ENCODE measurements around the gene TLE1.
"Not testable (repeated sequence)": the region's sequence is repeated elsewhere in the genome, so short reads cannot be mapped to it uniquely, and the experiment has no call there.

The TLE1 gene

GRCh38 chr9:81613002-81613812, 76.1 kb downstream of the TLE1 start:
- TF ChIP-seq, protein P1, sequence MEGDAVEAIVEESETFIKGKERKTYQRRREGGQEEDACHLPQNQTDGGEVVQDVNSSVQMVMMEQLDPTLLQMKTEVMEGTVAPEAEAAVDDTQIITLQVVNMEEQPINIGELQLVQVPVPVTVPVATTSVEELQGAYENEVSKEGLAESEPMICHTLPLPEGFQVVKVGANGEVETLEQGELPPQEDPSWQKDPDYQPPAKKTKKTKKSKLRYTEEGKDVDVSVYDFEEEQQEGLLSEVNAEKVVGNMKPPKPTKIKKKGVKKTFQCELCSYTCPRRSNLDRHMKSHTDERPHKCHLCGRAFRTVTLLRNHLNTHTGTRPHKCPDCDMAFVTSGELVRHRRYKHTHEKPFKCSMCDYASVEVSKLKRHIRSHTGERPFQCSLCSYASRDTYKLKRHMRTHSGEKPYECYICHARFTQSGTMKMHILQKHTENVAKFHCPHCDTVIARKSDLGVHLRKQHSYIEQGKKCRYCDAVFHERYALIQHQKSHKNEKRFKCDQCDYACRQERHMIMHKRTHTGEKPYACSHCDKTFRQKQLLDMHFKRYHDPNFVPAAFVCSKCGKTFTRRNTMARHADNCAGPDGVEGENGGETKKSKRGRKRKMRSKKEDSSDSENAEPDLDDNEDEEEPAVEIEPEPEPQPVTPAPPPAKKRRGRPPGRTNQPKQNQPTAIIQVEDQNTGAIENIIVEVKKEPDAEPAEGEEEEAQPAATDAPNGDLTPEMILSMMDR (IDR thresholded peaks at IDR 0.05; ENCODE audit: low read length, missing control alignments), result no peak
- no peak overlapping the region for H3K4me3 ChIP-seq (replicated peaks; ENCODE audit: low read depth, low read length)
- DNase-seq (ENCODE audit: low read depth), result peak; percentile 94

DNA sequence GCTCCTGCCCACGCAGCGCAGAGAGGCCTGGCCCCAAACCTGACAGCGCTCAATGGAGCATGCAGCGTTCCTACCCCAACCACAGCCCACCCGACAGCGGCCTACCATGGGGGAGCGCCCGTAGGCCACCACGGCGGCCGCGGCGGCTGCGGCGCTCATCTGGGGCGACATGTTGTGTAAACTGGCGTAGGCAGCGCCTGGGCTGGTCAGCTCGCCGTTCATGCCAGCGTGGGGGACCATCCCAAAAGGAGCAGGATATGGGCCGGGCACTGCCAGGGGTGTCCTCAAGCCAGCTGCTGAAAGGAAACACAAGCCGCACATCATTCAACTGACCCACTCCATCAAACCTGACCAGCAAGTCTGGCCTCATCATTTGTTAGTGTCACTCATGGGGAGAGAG, 77.7 kb downstream of the TLE1 start:
- DNase-seq (ENCODE audit: low read depth), result no peak
- TF ChIP-seq, protein P1 (IDR thresholded peaks at IDR 0.05; ENCODE audit: low read length, missing control alignments), result no peak
- no peak overlapping the region for H3K4me3 ChIP-seq (replicated peaks; ENCODE audit: low read depth, low read length)

DNA sequence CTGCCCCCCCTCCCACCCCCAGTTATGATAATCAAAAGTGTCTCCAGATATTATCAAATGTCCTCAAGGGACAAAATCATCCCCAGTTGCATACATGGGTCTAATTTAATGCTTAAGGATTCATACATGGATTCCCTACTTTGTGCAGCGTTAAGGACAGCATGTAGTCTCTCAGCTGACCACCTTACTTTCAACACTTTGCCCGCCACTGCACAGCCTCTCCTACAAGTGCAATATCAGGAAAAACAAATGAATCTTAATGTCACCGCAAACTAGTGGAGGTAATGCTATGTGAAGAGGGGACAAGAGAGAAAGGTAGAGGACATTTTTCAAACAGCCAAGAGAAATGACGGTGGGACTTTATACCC, 78.6 kb downstream of the TLE1 start:
- TF ChIP-seq, protein P1 (IDR thresholded peaks at IDR 0.05; ENCODE audit: low read length, missing control alignments), result no peak
- no peak overlapping the region for H3K4me3 ChIP-seq (replicated peaks; ENCODE audit: low read depth, low read length)

DNA sequence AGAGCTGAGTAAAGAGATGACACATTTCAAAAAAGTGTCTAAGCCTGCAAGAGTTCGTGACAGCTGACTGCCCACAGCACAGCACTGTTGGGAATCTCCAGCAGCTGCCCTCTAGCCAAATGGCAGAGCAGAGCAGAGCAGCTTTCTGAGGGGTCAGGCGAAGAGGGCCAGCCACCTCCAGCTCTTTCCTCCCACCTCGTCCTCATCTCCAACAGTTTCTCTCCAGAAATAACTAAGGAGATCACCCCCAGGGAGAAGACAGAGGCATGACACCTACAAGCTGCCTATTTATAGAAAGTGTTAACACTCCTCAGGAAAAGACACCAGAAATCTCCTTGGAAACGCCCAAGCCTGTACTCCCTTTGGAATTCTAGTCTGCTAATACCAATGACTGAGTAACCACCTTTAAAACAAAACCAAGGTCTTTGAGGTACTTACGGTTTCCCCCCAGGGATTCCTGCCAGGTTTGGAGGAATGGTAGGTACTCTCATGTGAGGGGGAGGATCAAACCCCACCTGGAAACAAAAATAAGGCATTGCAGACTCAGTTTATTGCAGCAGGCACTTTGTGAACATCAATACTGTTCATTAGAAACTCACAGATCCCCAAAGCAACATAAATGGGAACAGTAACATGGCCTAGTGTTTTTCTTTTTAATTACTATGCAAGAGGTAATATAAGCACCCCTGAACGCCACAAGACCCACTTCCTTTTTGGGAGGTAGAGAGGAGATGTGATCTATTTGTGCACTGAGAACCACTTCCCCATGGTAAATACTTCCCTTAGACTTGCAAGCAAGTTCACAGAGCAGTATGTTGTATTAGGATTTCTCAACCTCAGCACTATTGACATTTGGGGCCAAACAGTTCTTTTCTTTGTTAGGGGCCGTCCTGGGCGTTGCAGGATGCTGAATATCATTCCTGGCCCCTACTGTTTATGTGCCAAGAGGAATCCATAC, 79.3 kb downstream of the TLE1 start:
- TF ChIP-seq, protein P1 (IDR thresholded peaks at IDR 0.05; ENCODE audit: low read length, missing control alignments), result no peak
- no peak overlapping the region for H3K4me3 ChIP-seq (replicated peaks; ENCODE audit: low read depth, low read length)
- DNase-seq (ENCODE audit: low read depth), result peak; percentile 28

More for the DNA sequence above, 78.6 kb downstream of the TLE1 start:
- DNase-seq (ENCODE audit: low read depth), result no peak

GRCh38 chr9:81608289-81608657, 81.1 kb downstream of the TLE1 start:
- DNase-seq (ENCODE audit: low read depth), result no peak
- no peak overlapping the region for H3K4me3 ChIP-seq (replicated peaks; ENCODE audit: low read depth, low read length)
- TF ChIP-seq, protein P1 (IDR thresholded peaks at IDR 0.05; ENCODE audit: low read length, missing control alignments), result no peak

DNA sequence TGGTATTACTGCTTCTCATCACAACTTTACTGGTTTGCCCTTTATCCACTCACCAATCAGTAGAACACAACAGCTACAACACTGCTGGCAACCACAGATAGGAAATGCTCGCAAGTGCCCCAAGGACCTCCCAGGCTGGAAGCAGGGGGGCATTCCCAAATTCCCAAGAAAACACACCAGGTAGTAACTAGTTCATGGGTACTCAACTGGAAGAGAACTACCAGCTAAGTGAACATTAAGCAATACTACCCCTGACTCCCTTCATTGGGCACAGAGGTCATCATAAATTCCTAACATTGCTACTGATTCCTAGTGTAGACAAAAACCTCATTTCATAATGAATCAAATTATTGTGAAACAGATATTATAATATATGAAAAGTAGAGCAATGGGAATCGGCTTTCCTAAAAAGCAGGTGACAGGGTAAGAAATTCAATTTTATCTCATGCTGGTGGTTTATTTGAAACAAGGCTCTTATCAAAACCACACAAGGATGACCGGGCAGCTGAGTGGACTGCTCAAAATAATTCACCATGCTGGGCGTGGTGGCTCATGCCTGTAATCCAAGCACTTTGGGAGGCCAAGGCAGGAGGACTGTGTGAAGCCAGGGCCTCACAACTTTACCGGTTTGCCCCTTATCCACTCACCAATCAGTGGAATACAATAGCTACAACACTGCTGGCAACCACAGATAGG, 81.6 kb downstream of the TLE1 start:
- TF ChIP-seq, protein P1 (IDR thresholded peaks at IDR 0.05; ENCODE audit: low read length, missing control alignments), result no peak
- no peak for DNase-seq (ENCODE audit: low read depth)
- no peak overlapping the region for H3K4me3 ChIP-seq (replicated peaks; ENCODE audit: low read depth, low read length)

- not testable (repeated sequence) for DNase-seq (ENCODE audit: low read depth); H3K4me3 ChIP-seq (replicated peaks; ENCODE audit: low read depth, low read length)
Observed at GRCh38 chr9:81606261-81606660, 83.1 kb downstream of the TLE1 start.
